Measurements from ENCODE around the gene DQX1. TPM values are rescaled to one million over a fixed set of nuclear protein-coding genes. Genes with fewer than 3 reads are reported as not detected.

The DQX1 gene
- total RNA-seq, 1 experiment from 2014 or later, result 0.71 TPM

DNA sequence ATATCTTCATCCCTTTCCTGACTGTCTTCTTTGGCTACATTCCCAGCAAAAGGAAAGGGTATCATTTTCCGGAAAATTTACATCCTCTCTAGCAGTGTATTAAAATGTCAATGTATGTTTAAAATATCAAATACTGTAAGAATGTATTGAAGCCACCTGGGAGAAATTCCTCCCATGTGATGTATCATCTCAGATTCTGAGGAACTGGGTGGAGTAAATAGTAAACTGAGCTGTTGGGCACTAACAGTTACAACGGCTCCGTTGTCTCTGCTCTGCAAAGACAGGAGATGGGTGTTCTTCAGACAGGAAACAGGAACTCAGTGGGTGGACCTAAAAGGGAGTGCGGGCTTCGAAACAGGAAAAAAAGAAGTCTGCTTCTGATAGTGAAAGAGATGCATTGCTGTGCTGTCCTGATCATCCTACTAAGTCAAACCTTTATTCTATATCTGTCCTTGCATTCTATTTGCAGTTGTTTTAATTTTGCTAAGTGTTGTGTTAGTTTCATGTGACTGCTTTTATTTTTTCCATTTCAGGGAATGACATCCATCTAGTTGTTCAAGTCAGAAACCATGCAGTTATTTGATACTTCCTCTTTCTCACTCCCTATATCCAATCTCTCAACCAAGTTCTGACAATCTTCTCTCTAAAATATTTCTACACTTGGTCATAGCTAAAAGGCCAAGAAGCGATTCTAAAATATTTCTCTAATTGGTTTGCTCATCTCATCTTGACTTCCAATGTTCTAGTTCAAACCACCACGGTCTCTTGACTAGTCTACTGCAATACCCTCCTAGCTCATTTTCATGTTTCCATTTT, 47.9 kb upstream of the DQX1 start:
- POLR2A ChIA-PET (ENCODE audit: low non-redundant PET), result no interaction called here
- no peaks in the 10 kb centered on the region for H3K27me3 ChIP-seq (replicated peaks; ENCODE audit: insufficient read depth, low read depth, low read length, poor library complexity)
- no peaks in the 10 kb centered on the region for H3K4me1 ChIP-seq (ENCODE audit: insufficient read depth, low read length, poor library complexity, severe bottlenecking)
- no TSS peak for BruUV-seq (replicated peaks)
- intact Hi-C loops (cut with micrococcal nuclease; ENCODE audit: unreplicated experiment), result no loop called here
- peak; percentile 62 for DNase-seq (ENCODE audit: low spot score)
- TF ChIP-seq, protein P1, sequence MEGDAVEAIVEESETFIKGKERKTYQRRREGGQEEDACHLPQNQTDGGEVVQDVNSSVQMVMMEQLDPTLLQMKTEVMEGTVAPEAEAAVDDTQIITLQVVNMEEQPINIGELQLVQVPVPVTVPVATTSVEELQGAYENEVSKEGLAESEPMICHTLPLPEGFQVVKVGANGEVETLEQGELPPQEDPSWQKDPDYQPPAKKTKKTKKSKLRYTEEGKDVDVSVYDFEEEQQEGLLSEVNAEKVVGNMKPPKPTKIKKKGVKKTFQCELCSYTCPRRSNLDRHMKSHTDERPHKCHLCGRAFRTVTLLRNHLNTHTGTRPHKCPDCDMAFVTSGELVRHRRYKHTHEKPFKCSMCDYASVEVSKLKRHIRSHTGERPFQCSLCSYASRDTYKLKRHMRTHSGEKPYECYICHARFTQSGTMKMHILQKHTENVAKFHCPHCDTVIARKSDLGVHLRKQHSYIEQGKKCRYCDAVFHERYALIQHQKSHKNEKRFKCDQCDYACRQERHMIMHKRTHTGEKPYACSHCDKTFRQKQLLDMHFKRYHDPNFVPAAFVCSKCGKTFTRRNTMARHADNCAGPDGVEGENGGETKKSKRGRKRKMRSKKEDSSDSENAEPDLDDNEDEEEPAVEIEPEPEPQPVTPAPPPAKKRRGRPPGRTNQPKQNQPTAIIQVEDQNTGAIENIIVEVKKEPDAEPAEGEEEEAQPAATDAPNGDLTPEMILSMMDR (conservative IDR thresholded peaks at IDR 0.05; ENCODE audit: low read depth, low read length), result no peak
- no peak for TF ChIP-seq EZH2 (IDR thresholded peaks at IDR 0.05; ENCODE audit: borderline replicate concordance, low read depth, low read length, poor library complexity, severe bottlenecking)
- H3K36me3 ChIP-seq (ENCODE audit: insufficient read depth, low read length, poor library complexity, severe bottlenecking), result no peaks in the 10 kb centered on the region
- H3K4me3 ChIP-seq (ENCODE audit: low read depth, low read length, poor library complexity, severe bottlenecking), result no peak overlapping the region
- H3K27ac ChIP-seq (ENCODE audit: low read depth, low read length, poor library complexity, severe bottlenecking), result no peak overlapping the region
- no peaks in the 10 kb centered on the region for H3K9me3 ChIP-seq (ENCODE audit: low read depth, low read length, poor library complexity, severe bottlenecking)
- CTCF ChIA-PET, result no interaction called here

DNA sequence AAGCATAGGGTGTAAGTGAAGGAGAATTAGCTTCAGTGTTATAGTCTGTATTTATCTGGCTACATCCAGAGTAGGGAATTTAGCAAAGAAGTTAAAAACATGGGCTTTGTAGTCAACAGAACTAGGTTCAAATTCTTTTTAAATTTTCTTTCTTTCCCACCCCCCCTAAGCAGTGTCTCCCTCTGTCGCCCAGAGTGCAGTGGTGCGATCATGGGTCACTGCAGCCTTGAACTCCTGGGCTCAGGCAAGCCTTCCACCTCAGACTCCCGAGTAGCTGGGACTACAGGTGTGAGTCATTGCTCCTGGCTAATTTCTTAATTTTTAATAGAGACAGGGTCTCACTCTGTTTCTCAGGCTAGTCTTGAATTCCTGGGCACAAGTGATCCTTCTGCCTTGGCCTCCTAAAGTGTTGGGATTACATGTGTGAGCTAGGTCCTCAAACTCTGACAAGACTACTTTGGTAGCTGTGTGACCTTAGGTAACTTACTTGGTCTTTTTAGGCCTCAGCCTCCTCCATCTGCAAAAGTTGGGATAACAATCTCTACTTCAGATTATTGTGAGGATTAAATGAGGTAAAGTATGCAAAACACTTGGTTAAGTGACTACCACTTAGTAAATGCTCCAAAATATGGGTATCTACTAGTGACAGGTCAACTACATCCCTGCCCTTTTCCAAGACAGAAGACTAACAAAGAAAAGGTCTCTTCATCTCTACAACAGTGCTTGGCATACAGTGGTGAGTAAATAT, 46.3 kb upstream of the DQX1 start:
- intact Hi-C loops (cut with micrococcal nuclease; ENCODE audit: unreplicated experiment), result no loop called here
- POLR2A ChIA-PET (ENCODE audit: low non-redundant PET), result no interaction called here
- no peaks in the 10 kb centered on the region for H3K4me1 ChIP-seq (ENCODE audit: insufficient read depth, low read length, poor library complexity, severe bottlenecking)
- no peaks in the 10 kb centered on the region for H3K27me3 ChIP-seq (replicated peaks; ENCODE audit: insufficient read depth, low read depth, low read length, poor library complexity)
- TF ChIP-seq, protein P1 (conservative IDR thresholded peaks at IDR 0.05; ENCODE audit: low read depth, low read length), result no peak
- no peak for TF ChIP-seq EZH2 (IDR thresholded peaks at IDR 0.05; ENCODE audit: borderline replicate concordance, low read depth, low read length, poor library complexity, severe bottlenecking)
- no peak overlapping the region for H3K27ac ChIP-seq (ENCODE audit: low read depth, low read length, poor library complexity, severe bottlenecking)
- DNase-seq (ENCODE audit: low spot score), result no peak
- BruUV-seq (replicated peaks), result no TSS peak
- no peak overlapping the region for H3K4me3 ChIP-seq (ENCODE audit: low read depth, low read length, poor library complexity, severe bottlenecking)
- no peaks in the 10 kb centered on the region for H3K9me3 ChIP-seq (ENCODE audit: low read depth, low read length, poor library complexity, severe bottlenecking)
- CTCF ChIA-PET, result no interaction called here
- no peaks in the 10 kb centered on the region for H3K36me3 ChIP-seq (ENCODE audit: insufficient read depth, low read length, poor library complexity, severe bottlenecking)

DNA sequence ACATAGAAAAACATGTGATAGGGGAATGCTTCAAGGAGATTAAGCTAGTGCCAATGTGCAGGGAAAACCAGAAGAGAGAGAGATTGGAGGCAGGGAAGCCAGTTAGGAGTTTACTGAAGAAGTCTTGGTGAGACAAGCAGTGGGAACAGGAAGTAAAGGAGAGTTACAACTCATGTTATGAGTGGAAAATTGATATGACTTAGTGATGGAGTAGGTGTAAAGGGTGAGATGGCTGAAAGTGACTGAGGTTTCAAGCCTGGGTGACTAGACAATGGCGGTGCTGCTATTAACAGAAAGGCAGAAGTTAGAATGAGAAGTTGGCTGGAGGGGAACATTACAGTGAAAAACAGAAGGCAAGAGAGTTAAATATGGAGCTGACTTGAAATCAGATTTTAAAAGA, 45.0 kb upstream of the DQX1 start:
- no peak overlapping the region for H3K27ac ChIP-seq (ENCODE audit: low read depth, low read length, poor library complexity, severe bottlenecking)
- H3K27me3 ChIP-seq (replicated peaks; ENCODE audit: insufficient read depth, low read depth, low read length, poor library complexity), result no peaks in the 10 kb centered on the region
- H3K4me3 ChIP-seq (ENCODE audit: low read depth, low read length, poor library complexity, severe bottlenecking), result no peak overlapping the region
- no peaks in the 10 kb centered on the region for H3K9me3 ChIP-seq (ENCODE audit: low read depth, low read length, poor library complexity, severe bottlenecking)
- BruUV-seq (replicated peaks), result no TSS peak
- no peaks in the 10 kb centered on the region for H3K36me3 ChIP-seq (ENCODE audit: insufficient read depth, low read length, poor library complexity, severe bottlenecking)
- ChIA-PET POLR2A (ENCODE audit: low non-redundant PET) (no interaction called here), CTCF (no interaction called here)
- DNase-seq (ENCODE audit: low spot score), result no peak
- TF ChIP-seq, protein P1 (conservative IDR thresholded peaks at IDR 0.05; ENCODE audit: low read depth, low read length), result no peak
- no peak for TF ChIP-seq EZH2 (IDR thresholded peaks at IDR 0.05; ENCODE audit: borderline replicate concordance, low read depth, low read length, poor library complexity, severe bottlenecking)
- no peaks in the 10 kb centered on the region for H3K4me1 ChIP-seq (ENCODE audit: insufficient read depth, low read length, poor library complexity, severe bottlenecking)
- intact Hi-C loops (cut with micrococcal nuclease; ENCODE audit: unreplicated experiment), result no loop called here
